GM20000 (cell line): ENCODE data around the gene PRLH.

Experiments used
- DNase-seq: peaks from one replicate; pipeline ENCODE4 v3.0.0; 2012; ENCODE audit warnings: low spot score
- CTCF ChIP-seq: IDR thresholded peaks from 2 replicates; pipeline ENCODE4 v1.5.1; 2012; ENCODE audit warnings: mild to moderate bottlenecking, control low read depth; ENCODE audit errors: extremely low read depth, missing control alignments

PRLH gene

GRCh38 chr2:237558961-237559641 lies 7.3 kb upstream of the PRLH start:
- TF ChIP-seq CTCF = no peak
- no peak for DNase-seq

- no peak for TF ChIP-seq CTCF
Measured at GRCh38 chr2:237561221-237561620, 5.2 kb upstream of the PRLH start.

DNA sequence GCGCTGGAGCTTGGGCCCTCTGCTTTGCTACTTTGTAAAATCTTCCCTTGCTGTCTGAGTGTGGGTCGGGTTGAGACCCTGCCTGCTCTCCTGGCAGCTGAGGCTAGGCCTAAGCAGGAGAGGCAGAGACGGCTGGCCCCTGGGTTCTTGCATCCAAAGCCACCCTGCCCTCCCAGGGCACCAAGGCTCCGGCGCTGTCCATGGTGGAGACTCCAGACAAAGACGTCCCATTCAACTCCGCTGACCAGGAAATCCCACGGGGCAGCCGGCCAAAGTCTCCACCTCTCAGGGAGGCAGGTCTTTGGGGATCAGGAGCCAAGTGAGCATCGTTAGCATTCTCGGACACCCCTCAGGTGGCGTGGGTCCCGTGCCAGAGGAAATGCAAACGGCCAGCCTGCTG lies 2.6 kb upstream of the PRLH start:
- DNase-seq = no peak
- no peak for TF ChIP-seq CTCF

More at GRCh38 chr2:237561221-237561620, 5.2 kb upstream of the PRLH start:
- DNase-seq = no peak

- DNase-seq = no peak
- TF ChIP-seq CTCF = no peak
Measured at GRCh38 chr2:237564526-237565131, 1.7 kb upstream of the PRLH start.

- no peak for DNase-seq
- TF ChIP-seq CTCF = no peak
Measured at GRCh38 chr2:237565974-237566373, 400 bp upstream of the PRLH start.

GRCh38 chr2:237567276-237568029 lies 1.1 kb downstream of the PRLH start:
- no peak for TF ChIP-seq CTCF
- DNase-seq = no peak

GRCh38 chr2:237568121-237568660 lies 1.8 kb downstream of the PRLH start:
- TF ChIP-seq CTCF = no peak

More at GRCh38 chr2:237568121-237568660, 1.8 kb downstream of the PRLH start:
- no peak for DNase-seq
